Sigmoid colon (tissue), 7 donors: ENCODE data around the gene UBE2M. TPM values are rescaled to one million over a fixed set of nuclear protein-coding genes. Genes with fewer than 3 reads are reported as not detected.

ENCODE experiments used
- DNase-seq: peaks from one replicate; pipeline ENCODE4 v3.0.0-alpha.2; 2019
- H3K27ac ChIP-seq, 4 donors: fragments of 200-600 bp; sonication (generic); one replicate each; pipeline ENCODE4 v1.5.1; 2016 to 2019; ENCODE audit warnings: mild to moderate bottlenecking in 1 of 4
- H3K27me3 ChIP-seq, 3 donors: fragments of 200-600 bp; sonication (generic); one replicate each; pipeline ENCODE4 v1.5.1; 2019; ENCODE audit warnings: mild to moderate bottlenecking in 1 of 3
- H3K36me3 ChIP-seq, 4 donors: fragments of 200-600 bp; sonication (generic); one replicate each; pipeline ENCODE4 v1.5.1; 2016 to 2019
- H3K4me1 ChIP-seq, 4 donors: fragments of 200-600 bp; sonication (generic); one replicate each; pipeline ENCODE4 v1.5.1; 2017 to 2019
- H3K4me3 ChIP-seq, 4 donors: fragments of 200-600 bp; sonication (generic); one replicate each; pipeline ENCODE4 v1.5.1; 2017 to 2019; ENCODE audit warnings: mild to moderate bottlenecking in 2 of 4, moderate library complexity in 1 of 4
- H3K9me3 ChIP-seq, 4 donors: fragments of 200-600 bp in 3 of 4; sonication (generic) in 3 of 4; one replicate each; pipeline versions ENCODE4 v1.5.1 to v1.6.1; 2013 to 2019
- EP300 ChIP-seq, 4 donors: sonication (generic); formaldehyde crosslinking; IDR thresholded peaks; one replicate each; pipeline ENCODE4 v1.6.1; 2017; ENCODE audit warnings: antibody characterized with exemption in 4 of 4
- POLR2A ChIP-seq, 2 donors: fragments of 450-650 bp; IDR thresholded peaks; one replicate each; pipeline ENCODE4 v1.6.1; 2016; ENCODE audit warnings: antibody characterized with exemption in 2 of 2, mild to moderate bottlenecking in 2 of 2, moderate library complexity in 2 of 2
- POLR2AphosphoS5 ChIP-seq, 4 donors: sonication (generic); formaldehyde crosslinking; IDR thresholded peaks; one replicate each; pipeline ENCODE4 v1.6.1; 2017; ENCODE audit warnings: antibody characterized with exemption in 4 of 4
- WGBS, 2 donors: extraction: QIAGEN DNeasy Blood & Tissue Kit; methylation state at CpG; one replicate each; pipeline ENCODE4 v1.1.7; 2013; 5-methylcytosine and 5-hydroxymethylcytosine counted together
- intact Hi-C: fragments of 100-400 bp; cut with DNase I; formaldehyde crosslinking; loops from one replicate; pipeline ENCODE4 v1.15.1; 2023
- polyA plus RNA-seq, 3 donors: library from polyadenylated mRNA; stranded (reverse); fragments of 200-250 nt; gene quantifications; one replicate each; pipeline ENCODE4 v1.2.3, GENCODE V29; 2013
- total RNA-seq, 4 donors: library from RNA; depleted of rRNA; stranded (reverse); fragments of >200 nt; gene quantifications; one replicate each; pipeline ENCODE4 v1.1.0, GENCODE V29; 2016
- TF ChIP-seq, protein P1 (sequence below), 4 experiments: fragments of 450-650 bp in 3 of 4; fragments of 200-600 bp in 1 of 4; IDR thresholded peaks; one replicate each; pipeline ENCODE4 v1.5.1; 2016 to 2019; ENCODE audit warnings: antibody characterized with exemption in 4 of 4, mild to moderate bottlenecking in 3 of 4, moderate library complexity in 2 of 4
- donor health status: healthy with polysubstance abuse.
- donor health status: Bipolar disorder and iron deficiency.
- donor health status: healthy.

The UBE2M gene
- total and polyA plus RNA-seq, 7 donors: 22.4 to 58.5 (median 37.5) TPM

DNA sequence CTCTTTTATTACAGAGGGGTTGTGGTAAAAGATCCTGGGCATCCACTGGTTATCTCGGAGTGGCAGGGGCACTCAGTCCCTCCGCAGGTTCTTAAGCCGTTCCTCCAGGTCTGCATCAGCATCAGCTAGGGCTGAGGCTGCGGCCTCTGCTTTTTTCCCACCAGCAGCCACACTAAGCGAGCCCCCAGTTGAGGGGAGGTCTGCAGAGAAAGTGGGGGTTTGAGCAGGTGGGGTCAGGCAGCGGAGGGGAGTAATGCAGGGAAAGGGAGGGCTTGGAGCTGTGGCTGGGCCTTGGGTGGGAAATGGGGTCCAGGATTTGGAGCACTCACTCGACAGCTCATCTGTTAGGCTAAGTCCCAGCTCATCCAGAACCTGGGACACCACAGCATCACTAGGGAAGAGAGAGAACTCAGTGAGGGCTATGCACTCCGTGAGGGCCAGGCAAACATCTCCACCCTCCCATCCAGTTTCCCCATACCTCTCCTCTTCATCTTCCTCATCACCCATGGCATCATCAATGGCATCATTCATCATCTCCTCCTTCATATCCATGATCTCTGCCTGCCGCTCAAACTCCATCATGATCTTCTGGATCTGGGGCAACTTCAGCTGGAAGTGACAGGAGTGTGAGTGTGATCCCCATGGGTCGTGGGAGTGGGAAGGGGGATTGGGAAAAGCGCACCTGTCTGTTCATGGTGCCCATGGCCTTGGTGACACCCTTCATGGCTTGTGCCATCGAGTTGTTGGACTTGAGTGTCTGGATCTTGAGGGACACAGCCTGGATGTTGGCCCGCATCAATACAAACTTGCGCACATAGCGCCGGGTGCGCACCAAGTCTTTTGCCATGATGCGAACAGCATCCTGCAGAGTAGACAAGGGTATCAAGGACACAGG, 6.6 kb downstream of the UBE2M start:
- H3K9me3 ChIP-seq: no peaks in the 10 kb centered on the region
- H3K27me3 ChIP-seq: no peaks in the 10 kb centered on the region
- TF ChIP-seq POLR2A (IDR thresholded peaks at IDR 0.05): no peak
- TF ChIP-seq EP300 (IDR thresholded peaks at IDR 0.05): no peak
- TF ChIP-seq, protein P1, sequence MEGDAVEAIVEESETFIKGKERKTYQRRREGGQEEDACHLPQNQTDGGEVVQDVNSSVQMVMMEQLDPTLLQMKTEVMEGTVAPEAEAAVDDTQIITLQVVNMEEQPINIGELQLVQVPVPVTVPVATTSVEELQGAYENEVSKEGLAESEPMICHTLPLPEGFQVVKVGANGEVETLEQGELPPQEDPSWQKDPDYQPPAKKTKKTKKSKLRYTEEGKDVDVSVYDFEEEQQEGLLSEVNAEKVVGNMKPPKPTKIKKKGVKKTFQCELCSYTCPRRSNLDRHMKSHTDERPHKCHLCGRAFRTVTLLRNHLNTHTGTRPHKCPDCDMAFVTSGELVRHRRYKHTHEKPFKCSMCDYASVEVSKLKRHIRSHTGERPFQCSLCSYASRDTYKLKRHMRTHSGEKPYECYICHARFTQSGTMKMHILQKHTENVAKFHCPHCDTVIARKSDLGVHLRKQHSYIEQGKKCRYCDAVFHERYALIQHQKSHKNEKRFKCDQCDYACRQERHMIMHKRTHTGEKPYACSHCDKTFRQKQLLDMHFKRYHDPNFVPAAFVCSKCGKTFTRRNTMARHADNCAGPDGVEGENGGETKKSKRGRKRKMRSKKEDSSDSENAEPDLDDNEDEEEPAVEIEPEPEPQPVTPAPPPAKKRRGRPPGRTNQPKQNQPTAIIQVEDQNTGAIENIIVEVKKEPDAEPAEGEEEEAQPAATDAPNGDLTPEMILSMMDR (IDR thresholded peaks at IDR 0.05): no peak
- no peak for TF ChIP-seq POLR2AphosphoS5 (IDR thresholded peaks at IDR 0.05)
- no peak overlapping the region for H3K4me3 ChIP-seq
- intact Hi-C loops: no loop called here
- peaks cover 55 to 76% (median 65%) of the 10 kb centered on the region in 4 donors for H3K36me3 ChIP-seq
- H3K27ac ChIP-seq: no peak overlapping the region
- peaks cover 0 to 43% (median 37%) of the 10 kb centered on the region in 4 donors for H3K4me1 ChIP-seq
- WGBS, 2 donors: 95 to 96% methylated on average over 18 of the region's 18 CpGs
- DNase-seq: no peak

DNA sequence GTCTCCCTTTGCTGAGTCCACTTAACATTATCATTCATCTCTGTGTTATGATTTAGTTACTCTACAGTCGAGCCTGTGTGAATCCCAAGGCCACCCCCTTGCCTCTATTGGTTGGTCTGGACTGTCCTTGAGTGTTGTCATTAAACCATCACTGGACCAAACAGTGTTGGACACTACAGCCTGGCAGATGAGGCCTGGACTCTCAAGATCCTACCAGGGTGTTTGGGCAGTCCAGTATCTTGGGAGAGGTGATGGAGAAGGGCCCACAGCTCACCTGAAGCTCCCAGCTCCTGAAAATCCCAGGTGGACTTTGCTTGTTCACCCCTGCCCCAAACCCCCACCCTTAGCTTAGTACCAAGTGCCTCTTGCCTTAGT, 7.3 kb downstream of the UBE2M start:
- Histone ChIP-seq H3K4me1 (peaks cover 0 to 43% (median 37%) of the 10 kb centered on the region in 4 donors), H3K27ac (no peak overlapping the region), H3K36me3 (peaks cover 48 to 69% (median 58%) of the 10 kb centered on the region in 4 donors), H3K9me3 (no peaks in the 10 kb centered on the region), H3K4me3 (no peak overlapping the region), H3K27me3 (no peaks in the 10 kb centered on the region)
- TF ChIP-seq POLR2A (IDR thresholded peaks at IDR 0.05) (no peak), EP300 (IDR thresholded peaks at IDR 0.05) (no peak), POLR2AphosphoS5 (IDR thresholded peaks at IDR 0.05) (no peak)
- TF ChIP-seq, protein P1 (IDR thresholded peaks at IDR 0.05): no peak
- WGBS, 2 donors: 40 to 51% methylated on average over 1 of the region's 1 CpG
- intact Hi-C loops: no loop called here
- no peak for DNase-seq

DNA sequence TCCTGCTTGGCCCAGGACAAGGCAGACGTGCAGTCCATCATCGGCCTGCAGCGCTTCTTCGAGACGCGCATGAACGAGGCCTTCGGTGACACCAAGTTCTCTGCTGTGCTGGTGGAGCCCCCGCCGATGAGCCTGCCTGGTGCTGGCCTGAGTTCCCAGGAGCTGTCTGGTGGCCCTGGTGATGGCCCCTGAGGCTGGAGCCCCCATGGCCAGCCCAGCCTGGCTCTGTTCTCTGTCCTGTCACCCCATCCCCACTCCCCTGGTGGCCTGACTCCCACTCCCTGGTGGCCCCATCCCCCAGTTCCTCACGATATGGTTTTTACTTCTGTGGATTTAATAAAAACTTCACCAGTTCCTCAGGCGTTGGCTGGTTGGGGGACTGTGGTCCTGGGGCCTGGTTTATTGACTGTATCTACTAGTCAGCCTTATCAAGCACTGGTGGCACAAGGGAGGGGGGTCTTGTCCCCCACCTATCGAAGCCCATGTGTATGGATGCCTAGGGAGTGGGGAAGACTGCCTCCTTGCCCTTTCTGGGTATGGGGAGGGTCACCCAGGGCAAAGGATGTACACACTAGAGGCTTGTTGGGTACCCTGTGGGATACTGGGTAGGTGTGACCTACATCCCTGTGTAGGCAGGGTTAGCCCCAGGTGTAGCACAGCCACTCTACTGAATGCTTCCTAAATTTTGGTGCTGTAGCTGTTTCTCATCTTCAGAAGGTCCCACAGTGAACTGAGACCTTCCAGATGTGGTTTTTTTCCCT, 7.9 kb downstream of the UBE2M start:
- no peak overlapping the region for H3K27ac ChIP-seq
- intact Hi-C loops: no loop called here
- WGBS, 2 donors: 92 to 93% methylated on average over 13 of the region's 13 CpGs
- no peak for DNase-seq
- H3K9me3 ChIP-seq: no peaks in the 10 kb centered on the region
- no peaks in the 10 kb centered on the region for H3K27me3 ChIP-seq
- H3K36me3 ChIP-seq: peaks cover 46 to 69% (median 56%) of the 10 kb centered on the region in 4 donors
- TF ChIP-seq POLR2AphosphoS5 (IDR thresholded peaks at IDR 0.05) (no peak), EP300 (IDR thresholded peaks at IDR 0.05) (no peak), POLR2A (IDR thresholded peaks at IDR 0.05) (no peak)
- TF ChIP-seq, protein P1 (IDR thresholded peaks at IDR 0.05): no peak
- H3K4me3 ChIP-seq: no peak overlapping the region
- peaks cover 0 to 43% (median 37%) of the 10 kb centered on the region in 4 donors for H3K4me1 ChIP-seq

DNA sequence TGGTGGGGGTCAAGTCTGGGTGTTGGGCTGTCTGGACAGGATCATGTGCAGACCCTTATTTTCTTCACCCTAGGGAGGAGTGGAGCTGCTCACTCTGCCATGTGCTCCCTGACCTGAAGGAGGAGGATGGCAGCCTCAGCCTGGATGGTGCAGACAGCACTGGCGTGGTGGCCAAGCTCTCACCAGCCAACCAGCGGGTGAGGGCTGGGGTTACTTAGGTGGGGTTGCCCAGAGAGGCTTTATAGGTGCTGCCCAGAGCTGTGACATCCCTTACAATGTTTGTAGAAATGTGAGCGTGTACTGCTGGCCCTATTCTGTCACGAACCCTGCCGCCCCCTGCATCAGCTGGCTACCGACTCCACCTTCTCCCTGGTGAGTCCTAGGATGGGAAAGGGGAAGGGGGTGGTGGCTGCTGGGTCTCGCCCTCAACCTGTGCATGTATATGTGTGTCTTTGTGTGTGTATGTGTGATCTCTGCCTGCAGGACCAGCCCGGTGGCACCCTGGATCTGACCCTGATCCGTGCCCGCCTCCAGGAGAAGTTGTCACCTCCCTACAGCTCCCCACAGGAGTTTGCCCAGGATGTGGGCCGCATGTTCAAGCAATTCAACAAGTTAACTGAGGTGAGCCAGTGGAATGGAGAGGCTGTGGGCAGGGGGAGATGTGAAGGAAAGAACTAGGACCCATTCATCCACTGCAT, 8.6 kb downstream of the UBE2M start:
- intact Hi-C loops: no loop called here
- H3K4me3 ChIP-seq: no peak overlapping the region
- DNase-seq: peak; percentile 64
- H3K36me3 ChIP-seq: peaks cover 46 to 69% (median 56%) of the 10 kb centered on the region in 4 donors
- peaks cover 0 to 43% (median 36%) of the 10 kb centered on the region in 4 donors for H3K4me1 ChIP-seq
- WGBS, 2 donors: 88 to 92% methylated on average over 11 of the region's 11 CpGs
- no peaks in the 10 kb centered on the region for H3K9me3 ChIP-seq
- no peaks in the 10 kb centered on the region for H3K27me3 ChIP-seq
- H3K27ac ChIP-seq: no peak overlapping the region
- no peak for TF ChIP-seq EP300 (IDR thresholded peaks at IDR 0.05)
- TF ChIP-seq POLR2A (IDR thresholded peaks at IDR 0.05): no peak
- TF ChIP-seq POLR2AphosphoS5 (IDR thresholded peaks at IDR 0.05): no peak
- TF ChIP-seq, protein P1 (IDR thresholded peaks at IDR 0.05): no peak
